K562 (cell line): Measurements from ENCODE around the gene ECHDC1. TPM values are rescaled to one million over a fixed set of nuclear protein-coding genes. Genes with fewer than 3 reads are reported as not detected.

Experiments
- DIDO1 ChIP-seq: fragments of 450-650 bp; IDR thresholded peaks from 2 replicates; pipeline ENCODE4 v1.6.1; 2016; ENCODE audit warnings: low read depth, missing biosample characterization, missing genetic modification characterization
- FOXK1 ChIP-seq: sonication (generic); formaldehyde crosslinking; IDR thresholded peaks from 2 replicates; pipeline ENCODE4 v1.8.0; 2022; ENCODE audit warnings: missing genetic modification reagents, mild to moderate bottlenecking, borderline replicate concordance
- HSF4 ChIP-seq: fragments of 250-450 bp; sonication (Bioruptor Pico); IDR thresholded peaks from 2 replicates; pipeline ENCODE4 v2.1.2; 2022; ENCODE audit warnings: mild to moderate bottlenecking, moderate library complexity, borderline replicate concordance
- MIER1 ChIP-seq: fragments of 450-650 bp; IDR thresholded peaks from 2 replicates; pipeline ENCODE4 v1.6.1; 2016; ENCODE audit warnings: antibody characterized with exemption, mild to moderate bottlenecking, low read depth
- NCOA1 ChIP-seq: fragments of 450-650 bp; IDR thresholded peaks from 2 replicates; pipeline ENCODE4 v1.6.1; 2016; ENCODE audit warnings: low read depth
- NCOA2 ChIP-seq, 2 experiments: fragments of 450-650 bp; IDR thresholded peaks; 2 replicates each; pipeline ENCODE4 v1.6.1; 2018; ENCODE audit warnings: mild to moderate bottlenecking in 2 of 2, moderate library complexity in 1 of 2; ENCODE audit not compliant: partially characterized antibody in 2 of 2
- NCOA4 ChIP-seq: fragments of 450-650 bp; IDR thresholded peaks from 2 replicates; pipeline ENCODE4 v1.6.1; 2018; ENCODE audit warnings: mild to moderate bottlenecking; ENCODE audit not compliant: partially characterized antibody
- POLR2AphosphoS2 ChIP-seq: IDR thresholded peaks from 2 replicates; pipeline ENCODE4 v1.6.1; 2012; ENCODE audit warnings: low read length, improper control_type of control experiment
- POLR3A ChIP-seq: IDR thresholded peaks from 2 replicates; pipeline ENCODE4 v1.6.1; 2011; ENCODE audit warnings: borderline replicate concordance, mild to moderate bottlenecking, moderate library complexity; ENCODE audit not compliant: insufficient read length, insufficient read depth; ENCODE audit errors: extremely low read depth
- PURB ChIP-seq: sonication (generic); formaldehyde crosslinking; IDR thresholded peaks from 2 replicates; pipeline ENCODE4 v1.9.0; 2021; ENCODE audit warnings: low read depth, mild to moderate bottlenecking, missing genetic modification reagents
- RBM14 ChIP-seq: fragments of 200-400 bp; formaldehyde crosslinking; IDR thresholded peaks from 2 replicates; pipeline ENCODE4 v1.6.1; 2018; ENCODE audit warnings: low read depth, mild to moderate bottlenecking, low read length, moderate library complexity, borderline replicate concordance; ENCODE audit not compliant: insufficient read depth
- RUNX1 ChIP-seq: sonication (generic); IDR thresholded peaks from 2 replicates; pipeline ENCODE4 v1.6.1; 2016; ENCODE audit warnings: antibody characterized with exemption, low read depth
- TCF7 ChIP-seq: sonication (generic); IDR thresholded peaks from 2 replicates; pipeline ENCODE4 v1.6.1; 2016; ENCODE audit warnings: antibody characterized with exemption, borderline replicate concordance
- TRIM28 ChIP-seq: fragments of 450-650 bp; IDR thresholded peaks from 2 replicates; pipeline ENCODE4 v1.6.1; 2017
- XRCC3 ChIP-seq: fragments of 450-650 bp; IDR thresholded peaks from 2 replicates; pipeline ENCODE4 v1.6.1; 2017; ENCODE audit warnings: mild to moderate bottlenecking, moderate library complexity
- ZNF146 ChIP-seq: IDR thresholded peaks from one replicate; pipeline ENCODE4 v1.6.1; 2018; ENCODE audit warnings: missing compliant biosample characterization; ENCODE audit not compliant: unreplicated experiment
- ZNF830 ChIP-seq: fragments of 250-450 bp; sonication (Bioruptor Pico); IDR thresholded peaks from 2 replicates; pipeline ENCODE4 v1.5.0; 2021; ENCODE audit warnings: mild to moderate bottlenecking
- polyA plus RNA-seq, 8 experiments: library from polyadenylated mRNA; depleted of rRNA in 4 of 8; stranded (reverse) in 5 of 8; unstranded in 3 of 8; fragments of >200 nt; fragmentation: Nextera tagmentation in 2 of 8; fragmentation: Illumina TruSeq in 1 of 8; extraction: Ambion mirVana in 2 of 8; extraction: Trizol in 1 of 8; gene quantifications; 2 replicates each; pipeline versions ENCODE4 v1.2.1 to v1.2.3, GENCODE V29; 2011 to 2014; ENCODE audit warnings: inconsistent platforms in 1 of 8, missing spikeins in 1 of 8
- total RNA-seq, 7 experiments: library from RNA; depleted of rRNA in 6 of 7; stranded (reverse); fragments of >200 nt in 6 of 7; fragmentation: Illumina TruSeq in 2 of 7; extraction: Trizol in 2 of 7; gene quantifications; 2 replicates each; pipeline versions ENCODE4 v1.2.1 to v1.2.3, GENCODE V29; 2011 to 2021; ENCODE audit warnings: low replicate concordance in 1 of 7
- TF ChIP-seq, protein P1 (sequence below): sonication (generic); formaldehyde crosslinking; IDR thresholded peaks from 2 replicates; pipeline ENCODE4 v1.8.0; 2022; ENCODE audit warnings: mild to moderate bottlenecking, missing genetic modification reagents
- TF ChIP-seq, protein P2 (sequence below): fragments of 200-400 bp; formaldehyde crosslinking; IDR thresholded peaks from 2 replicates; pipeline ENCODE4 v1.6.1; 2017; ENCODE audit warnings: mild to moderate bottlenecking, low read depth, low read length, moderate library complexity
- TF ChIP-seq, protein P3 (sequence below): fragments of 450-650 bp; IDR thresholded peaks from 2 replicates; pipeline ENCODE4 v1.6.1; 2016; ENCODE audit warnings: antibody characterized with exemption
- TF ChIP-seq, protein P4 (sequence below): fragments of 250-450 bp; sonication (Bioruptor Pico); IDR thresholded peaks from 2 replicates; pipeline ENCODE4 v1.6.1; 2021; ENCODE audit warnings: mild to moderate bottlenecking

The ECHDC1 gene
- total and polyA plus RNA-seq, 9 of the 15 experiments (the other 6 are each of a cell fraction or from before 2014, with no cell fraction given): 58.0 to 105 (median 78.6) TPM

DNA sequence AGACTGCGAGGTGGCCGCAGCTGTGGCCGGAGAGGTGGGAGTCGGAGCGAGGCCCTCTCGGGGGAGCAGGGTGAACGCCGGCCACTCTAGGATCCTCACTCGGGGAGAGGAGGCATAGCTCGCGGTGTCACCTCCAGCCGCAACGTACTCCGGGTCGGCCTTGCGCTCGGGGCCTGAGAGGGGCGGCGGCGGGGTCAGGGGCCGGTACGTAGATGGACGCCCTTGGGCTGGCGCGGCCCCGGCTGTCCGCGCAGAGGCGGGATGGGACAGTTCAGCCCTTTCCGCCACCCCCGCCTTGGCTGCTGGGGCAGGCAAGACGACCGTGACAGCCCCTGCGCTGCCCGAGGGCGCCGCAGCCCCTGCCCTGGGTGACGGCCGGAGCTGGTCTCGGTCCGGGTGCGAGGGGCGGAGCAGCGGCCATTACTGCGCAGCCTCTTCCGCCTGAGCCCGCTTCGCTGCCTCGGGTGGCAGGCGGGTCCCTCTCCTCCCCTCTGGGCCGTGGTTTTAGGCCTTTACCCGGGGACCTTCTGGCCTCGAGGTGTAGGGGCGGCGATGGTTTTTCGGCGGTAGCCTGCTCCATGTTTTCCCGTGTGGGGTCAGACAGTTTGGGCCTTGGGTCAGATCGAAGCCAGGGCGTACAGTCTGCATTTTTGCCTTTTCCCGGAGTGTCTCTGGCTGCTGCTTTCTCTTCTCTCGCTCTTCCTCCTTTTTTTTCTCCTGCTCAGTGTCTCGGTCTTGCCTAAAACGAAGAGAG, 76.3 kb downstream of the ECHDC1 start (continued):
- no peak for TF ChIP-seq POLR2AphosphoS2
- 0 out of 2 replicates have a peak, but pooled peaks have one; percentile 25 for TF ChIP-seq ZNF830 (CRISPR knock-in tag)
- TF ChIP-seq FOXK1 (CRISPR knock-in tag): no peak
- no peak for TF ChIP-seq POLR3A
- TF ChIP-seq, protein P1, sequence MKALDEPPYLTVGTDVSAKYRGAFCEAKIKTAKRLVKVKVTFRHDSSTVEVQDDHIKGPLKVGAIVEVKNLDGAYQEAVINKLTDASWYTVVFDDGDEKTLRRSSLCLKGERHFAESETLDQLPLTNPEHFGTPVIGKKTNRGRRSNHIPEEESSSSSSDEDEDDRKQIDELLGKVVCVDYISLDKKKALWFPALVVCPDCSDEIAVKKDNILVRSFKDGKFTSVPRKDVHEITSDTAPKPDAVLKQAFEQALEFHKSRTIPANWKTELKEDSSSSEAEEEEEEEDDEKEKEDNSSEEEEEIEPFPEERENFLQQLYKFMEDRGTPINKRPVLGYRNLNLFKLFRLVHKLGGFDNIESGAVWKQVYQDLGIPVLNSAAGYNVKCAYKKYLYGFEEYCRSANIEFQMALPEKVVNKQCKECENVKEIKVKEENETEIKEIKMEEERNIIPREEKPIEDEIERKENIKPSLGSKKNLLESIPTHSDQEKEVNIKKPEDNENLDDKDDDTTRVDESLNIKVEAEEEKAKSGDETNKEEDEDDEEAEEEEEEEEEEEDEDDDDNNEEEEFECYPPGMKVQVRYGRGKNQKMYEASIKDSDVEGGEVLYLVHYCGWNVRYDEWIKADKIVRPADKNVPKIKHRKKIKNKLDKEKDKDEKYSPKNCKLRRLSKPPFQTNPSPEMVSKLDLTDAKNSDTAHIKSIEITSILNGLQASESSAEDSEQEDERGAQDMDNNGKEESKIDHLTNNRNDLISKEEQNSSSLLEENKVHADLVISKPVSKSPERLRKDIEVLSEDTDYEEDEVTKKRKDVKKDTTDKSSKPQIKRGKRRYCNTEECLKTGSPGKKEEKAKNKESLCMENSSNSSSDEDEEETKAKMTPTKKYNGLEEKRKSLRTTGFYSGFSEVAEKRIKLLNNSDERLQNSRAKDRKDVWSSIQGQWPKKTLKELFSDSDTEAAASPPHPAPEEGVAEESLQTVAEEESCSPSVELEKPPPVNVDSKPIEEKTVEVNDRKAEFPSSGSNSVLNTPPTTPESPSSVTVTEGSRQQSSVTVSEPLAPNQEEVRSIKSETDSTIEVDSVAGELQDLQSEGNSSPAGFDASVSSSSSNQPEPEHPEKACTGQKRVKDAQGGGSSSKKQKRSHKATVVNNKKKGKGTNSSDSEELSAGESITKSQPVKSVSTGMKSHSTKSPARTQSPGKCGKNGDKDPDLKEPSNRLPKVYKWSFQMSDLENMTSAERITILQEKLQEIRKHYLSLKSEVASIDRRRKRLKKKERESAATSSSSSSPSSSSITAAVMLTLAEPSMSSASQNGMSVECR (CRISPR knock-in tag): peak; percentile 52
- TF ChIP-seq DIDO1 (tag): no peak
- no peak for TF ChIP-seq NCOA4
- TF ChIP-seq PURB (CRISPR knock-in tag): no peak
- TF ChIP-seq NCOA2 (IDR thresholded peaks at IDR 0.05; ENCODE audit: partially characterized antibody in 2 of 2): no peak
- no peak for TF ChIP-seq TRIM28
- TF ChIP-seq, protein P2, sequence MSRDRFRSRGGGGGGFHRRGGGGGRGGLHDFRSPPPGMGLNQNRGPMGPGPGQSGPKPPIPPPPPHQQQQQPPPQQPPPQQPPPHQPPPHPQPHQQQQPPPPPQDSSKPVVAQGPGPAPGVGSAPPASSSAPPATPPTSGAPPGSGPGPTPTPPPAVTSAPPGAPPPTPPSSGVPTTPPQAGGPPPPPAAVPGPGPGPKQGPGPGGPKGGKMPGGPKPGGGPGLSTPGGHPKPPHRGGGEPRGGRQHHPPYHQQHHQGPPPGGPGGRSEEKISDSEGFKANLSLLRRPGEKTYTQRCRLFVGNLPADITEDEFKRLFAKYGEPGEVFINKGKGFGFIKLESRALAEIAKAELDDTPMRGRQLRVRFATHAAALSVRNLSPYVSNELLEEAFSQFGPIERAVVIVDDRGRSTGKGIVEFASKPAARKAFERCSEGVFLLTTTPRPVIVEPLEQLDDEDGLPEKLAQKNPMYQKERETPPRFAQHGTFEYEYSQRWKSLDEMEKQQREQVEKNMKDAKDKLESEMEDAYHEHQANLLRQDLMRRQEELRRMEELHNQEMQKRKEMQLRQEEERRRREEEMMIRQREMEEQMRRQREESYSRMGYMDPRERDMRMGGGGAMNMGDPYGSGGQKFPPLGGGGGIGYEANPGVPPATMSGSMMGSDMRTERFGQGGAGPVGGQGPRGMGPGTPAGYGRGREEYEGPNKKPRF: no peak
- TF ChIP-seq NCOA1: no peak
- no peak for TF ChIP-seq HSF4
- TF ChIP-seq, protein P3, sequence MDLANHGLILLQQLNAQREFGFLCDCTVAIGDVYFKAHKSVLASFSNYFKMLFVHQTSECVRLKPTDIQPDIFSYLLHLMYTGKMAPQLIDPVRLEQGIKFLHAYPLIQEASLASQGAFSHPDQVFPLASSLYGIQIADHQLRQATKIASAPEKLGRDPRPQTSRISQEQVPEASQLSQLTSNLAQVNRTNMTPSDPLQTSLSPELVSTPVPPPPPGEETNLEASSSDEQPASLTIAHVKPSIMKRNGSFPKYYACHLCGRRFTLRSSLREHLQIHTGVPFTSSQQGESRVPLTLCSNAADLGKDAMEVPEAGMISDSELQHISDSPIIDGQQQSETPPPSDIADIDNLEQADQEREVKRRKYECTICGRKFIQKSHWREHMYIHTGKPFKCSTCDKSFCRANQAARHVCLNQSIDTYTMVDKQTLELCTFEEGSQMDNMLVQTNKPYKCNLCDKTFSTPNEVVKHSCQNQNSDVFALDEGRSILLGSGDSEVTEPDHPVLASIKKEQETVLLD: no peak
- TF ChIP-seq, protein P4, sequence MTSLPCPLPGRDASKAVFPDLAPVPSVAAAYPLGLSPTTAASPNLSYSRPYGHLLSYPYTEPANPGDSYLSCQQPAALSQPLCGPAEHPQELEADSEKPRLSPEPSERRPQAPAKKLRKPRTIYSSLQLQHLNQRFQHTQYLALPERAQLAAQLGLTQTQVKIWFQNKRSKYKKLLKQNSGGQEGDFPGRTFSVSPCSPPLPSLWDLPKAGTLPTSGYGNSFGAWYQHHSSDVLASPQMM (CRISPR knock-in tag): no peak
- TF ChIP-seq RUNX1: no peak
- no peak for TF ChIP-seq XRCC3
- no peak for TF ChIP-seq RBM14
- TF ChIP-seq MIER1: no peak
- TF ChIP-seq TCF7: no peak
- TF ChIP-seq ZNF146: no peak
